Measurements from ENCODE around the gene GJD2. TPM values are rescaled to one million over a fixed set of nuclear protein-coding genes. Genes with fewer than 3 reads are reported as not detected.

GJD2 gene
- total and polyA plus RNA-seq, 12 donors: 0.33 to 9.1 (median 2.0) TPM; not detected in 4

DNA sequence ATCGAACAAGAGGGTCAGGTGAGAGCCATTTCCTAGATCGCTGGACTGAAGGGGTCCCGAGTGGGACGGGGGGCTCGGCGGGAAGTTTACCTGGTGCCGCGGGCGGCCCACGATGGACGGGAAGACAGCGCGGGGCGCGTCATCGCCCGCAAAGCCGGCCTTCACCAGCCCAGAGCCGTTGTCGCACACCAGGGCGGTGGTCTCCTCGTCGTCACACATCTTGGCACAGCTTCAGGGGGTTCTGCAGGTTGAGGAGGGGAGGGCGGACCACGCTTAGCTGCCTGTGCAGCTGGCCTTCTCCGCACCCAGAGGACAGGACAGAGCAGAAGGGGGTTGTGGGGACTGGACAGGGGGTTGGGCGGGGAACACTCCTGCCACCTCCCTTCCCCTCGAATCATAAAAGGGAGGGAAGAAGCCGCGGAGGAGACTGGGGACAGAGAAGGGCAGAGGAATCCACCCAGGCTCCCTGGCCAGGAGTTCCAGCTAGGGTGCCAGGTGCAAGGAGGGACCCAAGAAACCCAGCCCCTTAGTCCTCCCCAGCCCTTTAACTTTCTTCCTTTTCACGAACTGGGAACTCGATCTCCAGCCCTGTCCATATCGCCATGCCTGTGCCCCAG lies 39.9 kb upstream of the GJD2 start:
- no peaks in the 10 kb centered on the region for H3K36me3 ChIP-seq (replicated peaks in 1 of 2)
- no peaks in the 10 kb centered on the region for H3K9me3 ChIP-seq (replicated peaks in 1 of 3)
- TF ChIP-seq POLR2A (IDR thresholded peaks at IDR 0.05): no peak
- TF ChIP-seq, protein P1, sequence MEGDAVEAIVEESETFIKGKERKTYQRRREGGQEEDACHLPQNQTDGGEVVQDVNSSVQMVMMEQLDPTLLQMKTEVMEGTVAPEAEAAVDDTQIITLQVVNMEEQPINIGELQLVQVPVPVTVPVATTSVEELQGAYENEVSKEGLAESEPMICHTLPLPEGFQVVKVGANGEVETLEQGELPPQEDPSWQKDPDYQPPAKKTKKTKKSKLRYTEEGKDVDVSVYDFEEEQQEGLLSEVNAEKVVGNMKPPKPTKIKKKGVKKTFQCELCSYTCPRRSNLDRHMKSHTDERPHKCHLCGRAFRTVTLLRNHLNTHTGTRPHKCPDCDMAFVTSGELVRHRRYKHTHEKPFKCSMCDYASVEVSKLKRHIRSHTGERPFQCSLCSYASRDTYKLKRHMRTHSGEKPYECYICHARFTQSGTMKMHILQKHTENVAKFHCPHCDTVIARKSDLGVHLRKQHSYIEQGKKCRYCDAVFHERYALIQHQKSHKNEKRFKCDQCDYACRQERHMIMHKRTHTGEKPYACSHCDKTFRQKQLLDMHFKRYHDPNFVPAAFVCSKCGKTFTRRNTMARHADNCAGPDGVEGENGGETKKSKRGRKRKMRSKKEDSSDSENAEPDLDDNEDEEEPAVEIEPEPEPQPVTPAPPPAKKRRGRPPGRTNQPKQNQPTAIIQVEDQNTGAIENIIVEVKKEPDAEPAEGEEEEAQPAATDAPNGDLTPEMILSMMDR (IDR thresholded peaks at IDR 0.05): no peak
- no peak overlapping the region for H3K4me3 ChIP-seq
- peaks cover 0 to 10% of the 10 kb centered on the region in 2 donors for H3K4me1 ChIP-seq (replicated peaks in 1 of 2)
- no peak for DNase-seq
- H3K27ac ChIP-seq: peak overlapping the region in 1 of 5 donors; percentile 26
- H3K27me3 ChIP-seq: peaks cover 13% of the 10 kb centered on the region
- intact Hi-C loops (cut with DNase I): no loop called here
- 32 to 57% (median 35%) methylated on average over 30 to 33 of the region's 33 CpGs for WGBS, 4 donors

DNA sequence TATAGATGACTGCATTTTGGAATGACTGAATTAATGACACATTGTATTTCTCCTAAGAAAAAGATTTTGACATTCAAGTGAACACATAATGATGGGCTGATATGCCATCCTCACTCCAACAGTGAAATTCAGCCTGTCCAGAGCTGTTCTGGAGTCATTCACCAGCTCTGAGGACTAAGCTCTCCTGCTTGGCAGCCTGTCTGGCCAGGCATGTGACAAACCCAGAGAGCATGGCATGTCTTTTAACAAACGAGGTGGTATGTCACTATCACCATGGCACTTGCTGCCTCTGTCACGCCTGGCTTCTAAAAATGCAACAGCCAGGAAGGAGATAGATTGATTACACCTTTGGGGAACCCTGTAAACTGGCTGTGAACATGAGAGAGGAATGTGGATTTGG lies 39.1 kb upstream of the GJD2 start:
- H3K9me3 ChIP-seq (replicated peaks in 1 of 3): no peaks in the 10 kb centered on the region
- H3K4me1 ChIP-seq (replicated peaks in 1 of 2): peaks cover 0 to 10% of the 10 kb centered on the region in 2 donors
- TF ChIP-seq, protein P1 (IDR thresholded peaks at IDR 0.05): no peak
- no peak for TF ChIP-seq POLR2A (IDR thresholded peaks at IDR 0.05)
- intact Hi-C loops (cut with DNase I): no loop called here
- peaks cover 13% of the 10 kb centered on the region for H3K27me3 ChIP-seq
- peak in 1 of 7 donors; percentile 73 for DNase-seq
- no peaks in the 10 kb centered on the region for H3K36me3 ChIP-seq (replicated peaks in 1 of 2)
- WGBS, 4 donors: 52 to 60% (median 58%) methylated on average over 2 of the region's 2 CpGs
- H3K4me3 ChIP-seq: no peak overlapping the region
- H3K27ac ChIP-seq: no peak overlapping the region

DNA sequence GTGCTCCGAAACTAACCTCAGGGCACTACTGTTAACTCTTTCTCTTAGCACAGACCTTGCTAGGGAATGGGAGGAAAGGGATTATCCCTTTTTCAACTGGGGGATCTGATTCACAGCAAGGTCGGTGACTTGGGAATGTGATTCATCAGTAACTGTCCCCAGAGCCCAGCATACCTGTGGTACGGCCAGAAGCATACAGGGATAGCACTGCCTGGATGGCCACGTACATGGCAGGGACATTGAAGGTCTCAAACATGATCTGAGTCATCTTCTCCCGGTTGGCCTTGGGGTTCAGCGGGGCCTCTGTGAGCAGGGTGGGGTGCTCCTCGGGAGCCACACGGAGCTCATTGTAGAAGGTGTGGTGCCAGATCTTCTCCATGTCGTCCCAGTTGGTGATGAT lies 38.3 kb upstream of the GJD2 start:
- Histone ChIP-seq H3K4me3 (no peak overlapping the region), H3K27me3 (peaks cover 13% of the 10 kb centered on the region), H3K36me3 (replicated peaks in 1 of 2) (no peaks in the 10 kb centered on the region), H3K27ac (no peak overlapping the region), H3K4me1 (replicated peaks in 1 of 2) (peaks cover 0 to 10% of the 10 kb centered on the region in 2 donors), H3K9me3 (replicated peaks in 1 of 3) (no peaks in the 10 kb centered on the region)
- no peak for TF ChIP-seq POLR2A (IDR thresholded peaks at IDR 0.05)
- TF ChIP-seq, protein P1 (IDR thresholded peaks at IDR 0.05): no peak
- DNase-seq: no peak
- 52 to 63% (median 60%) methylated on average over 4 to 9 of the region's 9 CpGs for WGBS, 4 donors
- intact Hi-C loops (cut with DNase I): no loop called here

DNA sequence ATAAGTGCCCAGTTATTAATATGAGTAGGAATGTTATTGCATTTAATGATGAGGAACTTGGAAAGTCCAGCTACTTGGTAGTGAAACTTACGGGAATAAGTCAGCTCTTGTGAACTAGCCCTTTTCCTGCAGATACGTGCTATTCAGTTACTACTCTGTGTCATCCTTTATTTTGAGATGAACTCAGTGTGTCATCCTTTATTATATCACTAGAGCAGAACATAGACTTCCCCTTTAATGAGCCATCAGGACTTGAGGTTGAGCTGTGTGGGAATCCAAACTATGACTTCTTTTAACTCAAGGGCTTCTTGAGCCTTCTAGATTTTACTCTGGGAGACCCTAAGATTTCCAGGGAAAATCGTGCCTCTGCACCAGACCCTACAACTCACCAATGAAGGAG lies 36.9 kb upstream of the GJD2 start:
- intact Hi-C loops (cut with DNase I): no loop called here
- peaks cover 0 to 10% of the 10 kb centered on the region in 2 donors for H3K4me1 ChIP-seq (replicated peaks in 1 of 2)
- no peak overlapping the region for H3K4me3 ChIP-seq
- TF ChIP-seq, protein P1 (IDR thresholded peaks at IDR 0.05): no peak
- no peak for TF ChIP-seq POLR2A (IDR thresholded peaks at IDR 0.05)
- 66 to 75% (median 69%) methylated on average over 3 of the region's 3 CpGs for WGBS, 4 donors
- H3K27me3 ChIP-seq: peaks cover 13% of the 10 kb centered on the region
- no peak for DNase-seq
- no peaks in the 10 kb centered on the region for H3K9me3 ChIP-seq (replicated peaks in 1 of 3)
- H3K36me3 ChIP-seq (replicated peaks in 1 of 2): no peaks in the 10 kb centered on the region
- no peak overlapping the region for H3K27ac ChIP-seq

All from adrenal gland (tissue), 12 donors.